Stimulated activated CD4-positive, alpha-beta T cell treated with anti-CD3 and anti-CD28 coated beads, Interleukin-12 subunit alpha, Interleukin-12 subunit beta, amount 100 ng/mL, for 48 hours (primary cell): Measurements from ENCODE around the gene ITIH4.
A peak's percentile ranks its signal among the peaks of the same experiment; 100 is the strongest.

Source experiments
- DNase-seq, 3 donors: peaks; one replicate each; pipeline ENCODE4 v3.0.0-alpha.2; 2020; ENCODE audit warnings: low read depth in 2 of 3, low spot score in 1 of 3

Gene ITIH4

DNA sequence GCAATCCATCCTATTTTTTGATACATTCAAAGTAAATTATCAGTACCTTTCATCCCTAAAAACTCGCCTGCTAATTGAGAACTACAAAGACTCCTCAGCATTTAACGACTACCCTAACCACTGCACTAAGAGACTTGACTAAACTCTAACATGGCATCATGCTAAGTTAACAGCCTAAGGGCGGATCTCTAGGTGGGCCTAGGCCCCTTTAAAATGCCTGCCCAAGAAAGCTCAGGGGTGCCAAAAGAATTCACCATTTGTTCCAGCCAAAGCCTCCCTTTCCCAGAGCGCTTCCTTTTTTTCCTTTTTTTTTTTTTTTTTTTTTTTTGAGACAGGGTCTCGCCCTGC lies 59.2 kb downstream of the ITIH4 start:
- no peak for DNase-seq

DNA sequence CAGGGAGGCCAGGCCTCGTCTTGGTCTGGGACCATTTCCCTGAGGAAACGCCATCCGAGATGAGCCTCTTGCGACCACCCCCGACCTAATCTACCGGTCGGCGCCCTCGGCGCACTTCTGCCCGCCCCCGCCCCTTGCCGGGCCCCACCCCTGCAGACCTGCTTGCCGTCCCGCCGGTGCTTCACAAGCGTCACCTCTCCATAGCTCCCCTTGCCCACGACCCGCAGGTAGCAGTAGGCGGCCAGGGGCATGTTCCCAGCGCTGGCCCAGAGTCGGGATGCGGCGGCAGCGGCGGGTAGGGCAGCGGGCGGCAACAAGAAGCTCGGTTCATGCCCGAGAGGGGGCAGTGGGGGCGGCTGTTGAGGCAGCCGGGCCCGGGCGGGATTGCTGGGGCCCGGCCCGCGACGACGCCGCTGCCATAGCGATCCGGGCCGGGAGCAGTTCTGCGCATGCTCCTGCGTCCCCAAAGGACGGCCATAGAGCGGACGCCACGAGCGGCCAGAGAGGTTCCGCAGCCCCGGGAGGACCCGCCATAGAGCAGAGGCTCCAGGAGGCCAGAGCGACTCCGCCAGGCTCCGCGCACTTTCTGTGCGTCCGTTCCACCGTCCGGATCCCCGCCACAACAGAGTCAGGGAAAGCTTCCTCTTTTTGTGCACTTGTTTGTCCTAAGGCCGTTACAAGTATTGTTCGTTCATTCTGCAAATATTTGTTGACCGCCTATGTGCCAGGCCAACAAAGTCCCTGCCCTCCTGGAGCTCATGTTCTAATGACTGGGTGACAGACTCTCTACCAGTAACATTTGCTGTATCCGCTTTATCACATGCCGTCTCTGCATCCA lies 59.8 kb downstream of the ITIH4 start, which contains the start of gene NEK4:
TSS of gene NEK4 (minus strand) at position 445 of the 838 bp plus-strand sequence. CDS start at position 251, 194 bp downstream.
- peak; percentile 78 to 87 (median 81) for DNase-seq

DNA sequence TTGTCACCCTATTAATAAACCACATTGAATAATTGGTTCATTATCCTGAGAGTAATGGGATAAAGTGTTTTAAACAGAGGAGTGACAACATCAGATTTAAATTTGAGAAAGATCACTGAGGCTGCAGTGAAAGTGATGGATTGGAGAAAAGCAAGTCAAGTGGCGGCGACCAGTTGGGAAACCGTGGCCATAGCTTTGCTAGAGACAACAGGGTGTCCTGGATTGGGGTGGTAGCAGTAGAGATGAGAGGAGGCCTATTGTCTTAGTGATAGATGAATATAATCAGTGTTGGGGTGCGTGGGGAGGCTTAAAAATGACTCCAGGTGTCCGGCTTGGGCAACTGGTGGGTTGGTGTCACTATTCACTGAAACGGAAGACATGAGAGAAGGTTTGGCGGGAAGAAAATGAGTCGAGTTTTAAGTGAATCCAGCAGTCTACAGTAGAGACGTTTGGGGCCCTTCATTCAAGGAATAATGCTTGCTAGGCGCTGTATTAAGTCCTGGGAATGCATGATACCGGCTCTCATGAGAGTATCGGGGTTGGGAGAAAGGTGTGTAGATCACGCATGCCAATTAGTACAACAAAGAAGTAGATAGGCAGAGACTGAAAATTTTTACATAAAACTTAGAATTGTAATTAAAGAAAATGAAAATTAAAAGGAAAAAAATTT lies 60.6 kb downstream of the ITIH4 start:
- no peak for DNase-seq

DNA sequence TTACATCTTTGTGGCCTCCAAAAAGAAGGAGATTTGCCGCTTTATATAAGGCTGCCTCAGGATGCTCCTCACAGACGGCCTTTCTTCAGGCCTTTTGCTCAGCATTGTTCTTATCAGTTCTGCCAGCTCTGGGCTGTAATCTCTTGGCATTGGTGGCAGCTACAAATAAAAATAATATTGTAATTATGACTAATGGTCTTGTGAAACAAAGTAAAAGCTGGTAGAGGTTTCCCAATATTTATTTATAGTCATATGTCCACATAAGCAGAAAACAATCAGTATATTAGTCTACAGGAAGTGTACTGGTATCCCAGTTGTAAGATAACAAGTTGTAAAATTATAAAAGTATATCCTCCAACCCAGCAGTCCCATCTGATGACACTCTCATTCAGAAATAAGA lies 67.0 kb downstream of the ITIH4 start:
- DNase-seq = no peak
